Measurements from ENCODE around the gene FGB.
"Not testable (repeated sequence)": the region's sequence is repeated elsewhere in the genome, so short reads cannot be mapped to it uniquely, and the experiment has no call there.

FGB gene

GRCh38 chr4:154589296-154590197, 26.7 kb downstream of the FGB start:
- TF ChIP-seq CTCF (IDR thresholded peaks at IDR 0.05; ENCODE audit: insufficient read depth, low read length, missing control alignments), result no peak
- ChIA-PET POLR2A (no interaction called here), CTCF (interaction anchor here (1.4 kb wide), 1 partner anchor 30 kb away, joined by 4 read pairs; no protein-coding TSS in a partner anchor)
- H3K4me3 ChIP-seq (ENCODE audit: low read depth, low read length), result no peak overlapping the region
- no peak for DNase-seq (ENCODE audit: low read depth, low spot score)

GRCh38 chr4:154590329-154591006, 27.7 kb downstream of the FGB start, which contains the start of gene FGA:
Gene FGA, minus strand, starts transcription at chr4:154590742. Its CDS starts 55 bp downstream, at chr4:154590687.
- TF ChIP-seq CTCF (IDR thresholded peaks at IDR 0.05; ENCODE audit: insufficient read depth, low read length, missing control alignments), result no peak
- H3K4me3 ChIP-seq (ENCODE audit: low read depth, low read length), result no peak within 1 kb of the TSS
- DNase-seq (ENCODE audit: low read depth, low spot score), result no peak
- CTCF ChIA-PET, result interaction anchor here (1.4 kb wide), 1 partner anchor 31 kb away, joined by 4 read pairs; no protein-coding TSS in a partner anchor
- POLR2A ChIA-PET, result no interaction called here

GRCh38 chr4:154591890-154592289, 29.1 kb downstream of the FGB start:
- DNase-seq (ENCODE audit: low read depth, low spot score), result no peak
- POLR2A ChIA-PET, result no interaction called here
- TF ChIP-seq CTCF (IDR thresholded peaks at IDR 0.05; ENCODE audit: insufficient read depth, low read length, missing control alignments), result no peak

GRCh38 chr4:154593868-154594267, 31.1 kb downstream of the FGB start:
- no peak overlapping the region for H3K4me3 ChIP-seq (ENCODE audit: low read depth, low read length)
- ChIA-PET CTCF (interaction anchor here (1.5 kb wide), 1 partner anchor 29 kb away, joined by 3 read pairs; no protein-coding TSS in a partner anchor), POLR2A (no interaction called here)
- no peak for TF ChIP-seq CTCF (IDR thresholded peaks at IDR 0.05; ENCODE audit: insufficient read depth, low read length, missing control alignments)
- no peak for DNase-seq (ENCODE audit: low read depth, low spot score)

More at GRCh38 chr4:154591890-154592289, 29.1 kb downstream of the FGB start:
- CTCF ChIA-PET, result interaction anchor here (1.1 kb wide), 1 partner anchor 33 kb away, joined by 3 read pairs; no protein-coding TSS in a partner anchor
- H3K4me3 ChIP-seq (ENCODE audit: low read depth, low read length), result no peak overlapping the region

GRCh38 chr4:154594343-154594742, 31.5 kb downstream of the FGB start:
- CTCF ChIA-PET, result interaction anchor here (1.5 kb wide), 1 partner anchor 29 kb away, joined by 3 read pairs; no protein-coding TSS in a partner anchor
- H3K4me3 ChIP-seq (ENCODE audit: low read depth, low read length); DNase-seq (ENCODE audit: low read depth, low spot score); POLR2A ChIA-PET: not testable (repeated sequence)

GRCh38 chr4:154595807-154596206, 33.0 kb downstream of the FGB start:
- POLR2A ChIA-PET, result no interaction called here
- no peak for TF ChIP-seq CTCF (IDR thresholded peaks at IDR 0.05; ENCODE audit: insufficient read depth, low read length, missing control alignments)
- CTCF ChIA-PET, result no interaction called here
- H3K4me3 ChIP-seq (ENCODE audit: low read depth, low read length), result no peak overlapping the region
- no peak for DNase-seq (ENCODE audit: low read depth, low spot score)

- POLR2A ChIA-PET; H3K4me3 ChIP-seq (ENCODE audit: low read depth, low read length); DNase-seq (ENCODE audit: low read depth, low spot score): not testable (repeated sequence)
- CTCF ChIA-PET, result interaction anchor here (1.2 to 1.5 kb wide), 2 partner anchors 26 to 45 kb away, joined by 3 to 4 read pairs; no protein-coding TSS in a partner anchor
Observed at GRCh38 chr4:154597281-154597680, 34.5 kb downstream of the FGB start.
